GM21786 (cell line): Measurements from ENCODE around the gene ZSCAN10.
"Not testable (repeated sequence)": the region's sequence is repeated elsewhere in the genome, so short reads cannot be mapped to it uniquely, and the experiment has no call there.

Experiments
- ATAC-seq: cut with Tn5 transposase; IDR thresholded peaks from one replicate; pipeline ENCODE4 v1.9.1; 2021; ENCODE audit not compliant: unreplicated experiment

Gene ZSCAN10

GRCh38 chr16:3086596-3087242 is 12.4 kb downstream of the ZSCAN10 start:
- ATAC-seq: no peak

GRCh38 chr16:3085868-3086595 is 13.1 kb downstream of the ZSCAN10 start:
- ATAC-seq: no peak

- ATAC-seq: no peak
These were observed 14.0 kb downstream of the ZSCAN10 start for GRCh38 chr16:3084969-3085670.

DNA sequence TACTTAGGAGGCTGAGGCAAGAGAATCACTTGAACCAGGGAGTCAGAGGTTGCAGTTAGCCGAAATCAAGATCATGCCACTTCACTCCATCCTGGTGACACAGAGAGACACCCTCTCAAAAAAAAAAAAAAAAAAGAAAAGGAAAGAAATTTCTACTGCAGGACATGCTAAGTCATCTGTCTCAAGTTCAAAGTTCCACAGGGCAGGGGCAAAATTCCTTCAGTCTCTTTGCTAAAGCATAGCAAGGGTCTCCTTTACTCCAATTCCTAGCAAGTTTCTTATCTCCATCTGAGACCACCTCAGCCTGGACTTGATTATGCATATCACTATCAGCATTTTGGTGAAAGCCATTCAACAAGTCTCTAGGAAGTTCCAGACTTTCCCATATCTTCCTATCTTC is 14.6 kb downstream of the ZSCAN10 start:
- no peak for ATAC-seq

- not testable (repeated sequence) for ATAC-seq
These were observed 15.7 kb downstream of the ZSCAN10 start for GRCh38 chr16:3083408-3083807.

DNA sequence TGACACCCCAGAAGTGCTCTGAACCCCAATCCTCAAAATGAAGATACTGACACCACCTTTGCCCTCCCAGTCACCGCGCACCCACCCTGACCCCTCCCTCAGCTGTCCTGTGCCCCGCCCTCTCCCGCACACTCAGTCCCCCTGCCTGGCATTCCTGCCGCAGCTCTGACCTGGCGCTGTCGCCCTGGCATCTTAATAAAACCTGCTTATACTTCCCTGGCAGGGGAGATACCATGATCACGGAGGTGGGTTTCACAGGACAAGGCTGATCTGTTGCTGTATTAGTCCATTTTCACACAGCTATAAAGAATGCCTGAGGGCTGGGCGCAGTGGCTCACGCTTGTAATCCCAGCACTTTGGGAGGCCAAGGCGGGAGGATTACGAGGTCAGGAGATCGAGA is 17.1 kb downstream of the ZSCAN10 start:
- ATAC-seq: not testable (repeated sequence)

DNA sequence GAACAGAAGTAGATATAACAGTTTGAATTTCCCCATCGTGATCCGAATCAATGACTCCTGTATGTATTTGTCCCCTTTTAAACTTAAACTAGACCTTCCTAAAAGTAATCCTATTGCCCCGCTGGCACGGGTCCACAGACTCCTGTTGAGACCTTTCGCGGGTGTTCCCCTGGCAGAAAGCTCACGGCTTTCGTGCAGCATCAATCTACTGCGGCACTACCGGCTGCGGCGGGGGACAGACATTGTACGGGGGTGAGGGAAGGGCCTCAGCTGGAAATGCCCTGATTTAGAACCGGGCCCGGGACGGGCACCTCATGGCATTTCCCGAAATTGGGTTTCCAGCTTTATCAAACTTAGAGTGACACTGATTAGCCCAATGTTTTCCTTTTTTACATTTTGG is 19.1 kb downstream of the ZSCAN10 start:
- no peak for ATAC-seq

DNA sequence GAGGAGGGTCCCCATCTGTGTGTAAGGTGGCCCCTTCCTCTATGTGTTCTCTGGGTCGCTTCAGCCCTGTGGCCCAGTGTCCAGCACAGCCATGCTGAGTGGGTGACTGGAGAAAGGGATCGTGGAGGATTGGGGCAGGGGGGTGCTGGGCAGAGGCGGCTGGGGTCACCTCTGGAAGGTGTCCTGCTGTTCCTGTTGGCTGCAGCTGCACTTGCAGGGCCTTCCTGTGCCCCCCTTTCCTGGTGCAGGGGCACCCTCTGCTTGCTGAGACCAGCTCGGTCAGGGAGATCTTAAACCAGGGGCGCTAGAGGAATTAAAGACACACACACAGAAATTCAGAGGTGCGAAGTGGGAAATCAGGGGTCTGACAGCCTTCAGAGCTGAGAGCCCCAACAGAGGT is 22.5 kb downstream of the ZSCAN10 start:
- ATAC-seq: no peak

GRCh38 chr16:3075946-3076345 is 23.1 kb downstream of the ZSCAN10 start:
- not testable (repeated sequence) for ATAC-seq

DNA sequence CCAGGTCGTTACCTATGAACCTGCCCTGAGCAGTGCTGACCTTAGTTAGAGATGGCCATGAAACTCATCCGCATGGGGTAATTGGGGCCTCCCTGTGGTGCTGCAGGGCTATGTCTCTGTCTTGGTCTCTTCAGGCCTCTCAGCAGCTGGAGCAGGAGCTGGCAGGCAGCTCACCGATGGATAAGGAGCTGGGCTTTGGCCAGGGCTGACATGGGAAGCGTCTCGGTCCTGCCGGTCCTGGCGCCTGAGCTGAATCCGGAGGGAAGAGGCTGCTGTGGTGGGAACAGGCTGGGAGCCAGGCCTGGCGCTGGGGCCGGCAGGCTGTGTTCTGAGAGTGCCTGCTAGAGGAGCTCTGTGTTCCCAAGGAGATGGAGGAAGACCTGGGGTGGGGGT is 23.6 kb downstream of the ZSCAN10 start:
- ATAC-seq: no peak

- peak; percentile 84 for ATAC-seq
These were observed 24.1 kb downstream of the ZSCAN10 start for GRCh38 chr16:3074860-3075522.

DNA sequence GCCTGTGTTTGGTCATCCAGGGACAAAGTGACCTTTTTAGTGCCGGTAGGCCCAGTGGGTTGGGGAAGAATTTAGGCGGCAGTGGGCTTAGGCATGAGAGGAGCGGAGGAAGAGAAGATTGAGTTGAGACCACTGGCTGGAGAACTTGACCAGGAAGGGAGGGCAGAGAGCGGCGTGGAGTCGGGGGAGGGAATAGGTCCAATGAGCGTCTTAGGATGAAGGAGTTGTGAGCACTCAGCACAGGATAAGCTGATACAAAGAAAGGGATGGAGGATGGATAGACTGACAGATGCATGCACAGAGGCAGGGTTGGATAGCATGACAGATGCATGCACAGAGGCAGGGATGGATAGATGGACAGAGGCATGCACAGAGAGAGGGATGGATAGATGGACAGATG is 25.6 kb downstream of the ZSCAN10 start:
- no peak for ATAC-seq

GRCh38 chr16:3072576-3073263 is 26.4 kb downstream of the ZSCAN10 start:
- ATAC-seq: not testable (repeated sequence)

DNA sequence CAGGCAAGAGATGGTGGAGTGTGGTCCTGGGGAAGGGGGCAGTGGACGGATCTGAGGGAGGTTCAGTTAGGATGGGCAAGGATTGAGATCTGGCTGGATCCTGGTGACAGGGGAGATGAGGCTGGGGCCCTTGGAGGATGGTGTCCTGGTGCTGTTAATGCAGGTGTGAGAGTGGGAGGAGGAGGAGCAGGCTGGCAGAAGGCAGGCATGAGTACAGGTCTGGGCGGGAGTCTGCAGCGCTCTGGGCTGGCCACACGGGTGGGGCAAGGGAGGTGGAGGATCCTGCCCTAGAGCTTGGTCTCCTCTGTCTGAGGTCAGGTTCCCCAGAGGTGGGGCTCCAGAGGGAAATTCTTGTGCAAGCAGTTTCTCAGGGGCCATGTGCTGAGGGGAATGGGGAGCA is 26.9 kb downstream of the ZSCAN10 start:
- ATAC-seq: not testable (repeated sequence)

DNA sequence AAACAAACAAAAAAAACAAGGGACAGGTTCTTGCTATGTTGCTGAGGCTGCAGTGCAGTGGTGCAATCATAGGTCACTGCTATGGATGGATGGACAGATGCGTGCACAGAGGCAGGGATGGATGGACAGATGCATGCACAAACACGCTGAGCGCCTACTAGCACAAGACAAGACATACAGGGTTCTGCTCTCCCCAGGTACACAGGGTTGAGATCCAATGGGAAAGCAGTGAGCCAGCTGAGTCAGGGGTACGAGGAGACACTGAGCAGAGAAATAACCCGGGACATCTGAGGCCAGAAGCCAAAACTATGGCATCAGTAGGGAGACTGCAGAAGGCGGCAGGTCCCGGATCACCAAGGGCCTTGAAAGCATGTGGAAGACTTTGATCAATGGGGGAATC is 27.4 kb downstream of the ZSCAN10 start:
- ATAC-seq: no peak

DNA sequence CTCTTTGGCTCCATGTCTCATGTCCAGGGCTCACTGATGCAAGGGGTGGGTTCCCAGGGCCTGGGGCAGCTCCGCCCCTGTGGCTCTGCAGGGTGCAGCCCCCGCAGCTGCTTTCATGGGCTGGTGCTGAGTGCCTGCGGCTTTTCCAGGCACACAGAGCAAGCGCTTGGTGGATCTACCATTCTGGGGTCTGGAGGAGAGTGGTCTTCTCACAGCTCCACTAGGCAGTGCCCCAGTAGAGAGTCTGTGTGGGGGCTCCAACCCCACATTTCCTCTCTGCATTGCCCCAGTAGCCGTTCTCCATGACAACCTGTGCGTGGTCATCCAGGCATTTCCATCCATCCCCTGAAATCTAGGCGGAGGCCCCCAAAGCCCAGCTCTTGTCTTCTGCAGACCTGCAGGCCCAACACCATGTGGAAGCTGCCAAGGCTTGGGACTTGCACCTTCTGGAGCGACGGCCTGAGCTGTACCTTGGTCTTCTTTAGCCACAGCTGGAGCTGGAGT is 28.4 kb downstream of the ZSCAN10 start:
- no peak for ATAC-seq

- not testable (repeated sequence) for ATAC-seq
These were observed 29.9 kb downstream of the ZSCAN10 start for GRCh38 chr16:3069146-3069545.

DNA sequence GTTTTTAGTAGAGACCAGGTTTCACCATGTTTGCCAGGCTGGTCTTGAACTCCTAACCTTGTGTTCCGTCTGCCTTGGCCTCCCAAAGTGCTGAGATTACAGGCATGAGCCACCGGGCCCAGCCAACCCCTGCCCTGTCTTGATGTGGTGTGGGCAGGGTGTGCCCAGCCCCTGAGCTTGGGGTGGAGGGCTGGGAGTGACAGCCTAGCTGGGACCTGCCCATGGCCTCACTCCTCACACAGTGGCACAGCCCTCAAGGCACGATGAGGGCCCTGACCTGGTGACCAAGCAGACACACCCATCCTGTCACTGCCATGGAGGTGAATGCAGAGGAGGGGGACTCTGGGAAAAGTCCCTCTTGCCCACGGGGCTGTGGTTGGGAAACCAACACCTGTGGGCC is 30.6 kb downstream of the ZSCAN10 start:
- no peak for ATAC-seq

GRCh38 chr16:3066440-3066748 is 32.7 kb downstream of the ZSCAN10 start:
- ATAC-seq: no peak

GRCh38 chr16:3065742-3066439 is 33.2 kb downstream of the ZSCAN10 start:
- no peak for ATAC-seq
